ENCODE measurements around the gene HIBCH. TPM values are rescaled to one million over a fixed set of nuclear protein-coding genes. Genes with fewer than 3 reads are reported as not detected.
A peak's percentile ranks its signal among the peaks of the same experiment; 100 is the strongest.

HIBCH gene
- total and polyA plus RNA-seq, 2 of the 13 experiments (the other 11 are each of a cell fraction or from before 2014, with no cell fraction given), result 18.8 to 49.5 TPM

GRCh38 chr2:190343536-190344275 lies 24.1 kb upstream of the HIBCH start, which contains the start of gene INPP1 (continued):
- TF ChIP-seq FOXO4 (CRISPR knock-in tag; conservative IDR thresholded peaks at IDR 0.05) (no peak), ZBTB7A (CRISPR knock-in tag; IDR thresholded peaks at IDR 0.05) (peak; percentile 81), ZSCAN22 (CRISPR knock-in tag; IDR thresholded peaks at IDR 0.05) (peak; percentile 78), ETV6 (CRISPR knock-in tag; conservative IDR thresholded peaks at IDR 0.05) (peak; percentile 85; the same call in 1 of the 2 replicates), ZNF782 (CRISPR knock-in tag; IDR thresholded peaks at IDR 0.05; ENCODE audit: borderline replicate concordance) (peak; percentile 86; the same call in 1 of the 2 replicates), ZNF564 (CRISPR knock-in tag; IDR thresholded peaks at IDR 0.05) (peak; percentile 71; the same call in 1 of the 2 replicates), ZSCAN21 (CRISPR knock-in tag; IDR thresholded peaks at IDR 0.05; ENCODE audit: borderline replicate concordance) (peak; percentile 98), NR0B2 (CRISPR knock-in tag; IDR thresholded peaks at IDR 0.05) (peak; percentile 92; the same call in 1 of the 2 replicates), REPIN1 (CRISPR knock-in tag; IDR thresholded peaks at IDR 0.05; ENCODE audit: borderline replicate concordance, low read depth) (peak; percentile 94), FOXP4 (CRISPR knock-in tag; IDR thresholded peaks at IDR 0.05) (0 out of 2 replicates have a peak, but pooled peaks have one; percentile 20), IKZF4 (CRISPR knock-in tag; IDR thresholded peaks at IDR 0.05; ENCODE audit: borderline replicate concordance, low read depth, not compliant biosample characterization) (peak; percentile 95), ZNF576 (CRISPR knock-in tag; IDR thresholded peaks at IDR 0.05) (no peak), DNMT3B (CRISPR knock-in tag; conservative IDR thresholded peaks at IDR 0.05) (no peak), STAT5B (CRISPR knock-in tag; IDR thresholded peaks at IDR 0.05) (no peak), JUNB (CRISPR knock-in tag; IDR thresholded peaks at IDR 0.05; ENCODE audit: borderline replicate concordance) (peak; percentile 72), ADNP (CRISPR knock-in tag; IDR thresholded peaks at IDR 0.05) (0 out of 2 replicates have a peak, but pooled peaks have one; percentile 16), LCORL (IDR thresholded peaks at IDR 0.05) (no peak), LCORL (CRISPR knock-in tag; IDR thresholded peaks at IDR 0.05) (0 out of 2 replicates have a peak, but pooled peaks have one; percentile 47), MTF2 (CRISPR knock-in tag; IDR thresholded peaks at IDR 0.05; ENCODE audit: borderline replicate concordance) (peak; percentile 94; the same call in 1 of the 2 replicates), GLI4 (CRISPR knock-in tag; IDR thresholded peaks at IDR 0.05; ENCODE audit: borderline replicate concordance) (0 out of 2 replicates have a peak, but pooled peaks have one; percentile 61), HNRNPK (IDR thresholded peaks at IDR 0.05; ENCODE audit: low read depth, low read length, poor library complexity, severe bottlenecking) (peak; percentile 52), SMAD9 (CRISPR knock-in tag; IDR thresholded peaks at IDR 0.05) (no peak), ZC3H4 (CRISPR knock-in tag; IDR thresholded peaks at IDR 0.05; ENCODE audit: borderline replicate concordance) (no peak), ZBTB38 (CRISPR knock-in tag; IDR thresholded peaks at IDR 0.05) (no peak; the same call in 1 of the 2 replicates), ZNF816 (CRISPR knock-in tag; IDR thresholded peaks at IDR 0.05; ENCODE audit: borderline replicate concordance) (peak; percentile 93; the same call in 1 of the 2 replicates)
